Dendritic cell treated with granulocyte-macrophage colony-stimulating factor and Interleukin-4, amounts not matched to agents 40 ng/mL and 50 ng/mL, for 4 days (primary cell): Measurements from ENCODE around the gene PGD.
A peak's percentile ranks its signal among the peaks of the same experiment; 100 is the strongest.

Experiments used
- H3K27ac Mint-ChIP-seq: one replicate; pipeline ENCODE4 v1.8.0; 2022; ENCODE audit warnings: mild to moderate bottlenecking, mixed read lengths
- H3K27me3 Mint-ChIP-seq: one replicate; pipeline ENCODE4 v1.8.0; 2022; ENCODE audit warnings: mild to moderate bottlenecking, mixed read lengths
- H3K36me3 Mint-ChIP-seq: one replicate; pipeline ENCODE4 v1.8.0; 2022; ENCODE audit warnings: low read depth, mixed read lengths
- H3K4me1 Mint-ChIP-seq: one replicate; pipeline ENCODE4 v1.8.0; 2022; ENCODE audit warnings: low read depth, mixed read lengths
- H3K4me3 Mint-ChIP-seq: one replicate; pipeline ENCODE4 v1.8.0; 2022; ENCODE audit warnings: mild to moderate bottlenecking, moderate library complexity, mixed read lengths
- H3K9me3 Mint-ChIP-seq: one replicate; pipeline ENCODE4 v1.8.0; 2022; ENCODE audit warnings: mixed read lengths
- intact Hi-C: fragments of 100-400 bp; cut with micrococcal nuclease; formaldehyde crosslinking; loops from one replicate; pipeline ENCODE4 v1.15.0; 2022

The PGD gene

DNA sequence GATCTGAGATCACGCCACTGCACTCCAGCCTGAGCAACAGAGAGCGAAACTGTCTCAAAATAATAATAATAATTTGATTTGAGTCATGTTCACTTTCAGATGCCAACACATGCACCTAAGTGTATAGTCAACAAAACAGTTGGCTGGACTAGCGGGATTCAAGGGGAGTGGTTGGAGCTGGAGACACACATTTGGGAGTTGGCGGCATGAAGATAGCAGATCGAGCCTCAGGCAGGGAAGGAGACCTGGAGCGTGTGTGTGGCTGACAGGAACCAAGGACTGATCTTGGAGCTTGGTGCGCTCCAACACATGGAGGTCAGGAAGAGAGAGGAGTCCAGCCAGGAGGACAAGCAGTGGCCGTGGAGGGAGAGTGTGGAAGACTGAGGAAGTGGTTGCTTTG lies 14.6 kb upstream of the PGD start:
- intact Hi-C loops, result loop anchor here (2.0 kb wide), 1 partner anchor 17 kb away; no protein-coding TSS in a partner anchor
- peak overlapping the region; percentile 38 for H3K27ac Mint-ChIP-seq
- peaks cover 51% of the 10 kb centered on the region for H3K36me3 Mint-ChIP-seq
- no peak overlapping the region for H3K4me3 Mint-ChIP-seq
- no peaks in the 10 kb centered on the region for H3K27me3 Mint-ChIP-seq
- no peaks in the 10 kb centered on the region for H3K9me3 Mint-ChIP-seq
- H3K4me1 Mint-ChIP-seq, result peaks cover 45% of the 10 kb centered on the region

DNA sequence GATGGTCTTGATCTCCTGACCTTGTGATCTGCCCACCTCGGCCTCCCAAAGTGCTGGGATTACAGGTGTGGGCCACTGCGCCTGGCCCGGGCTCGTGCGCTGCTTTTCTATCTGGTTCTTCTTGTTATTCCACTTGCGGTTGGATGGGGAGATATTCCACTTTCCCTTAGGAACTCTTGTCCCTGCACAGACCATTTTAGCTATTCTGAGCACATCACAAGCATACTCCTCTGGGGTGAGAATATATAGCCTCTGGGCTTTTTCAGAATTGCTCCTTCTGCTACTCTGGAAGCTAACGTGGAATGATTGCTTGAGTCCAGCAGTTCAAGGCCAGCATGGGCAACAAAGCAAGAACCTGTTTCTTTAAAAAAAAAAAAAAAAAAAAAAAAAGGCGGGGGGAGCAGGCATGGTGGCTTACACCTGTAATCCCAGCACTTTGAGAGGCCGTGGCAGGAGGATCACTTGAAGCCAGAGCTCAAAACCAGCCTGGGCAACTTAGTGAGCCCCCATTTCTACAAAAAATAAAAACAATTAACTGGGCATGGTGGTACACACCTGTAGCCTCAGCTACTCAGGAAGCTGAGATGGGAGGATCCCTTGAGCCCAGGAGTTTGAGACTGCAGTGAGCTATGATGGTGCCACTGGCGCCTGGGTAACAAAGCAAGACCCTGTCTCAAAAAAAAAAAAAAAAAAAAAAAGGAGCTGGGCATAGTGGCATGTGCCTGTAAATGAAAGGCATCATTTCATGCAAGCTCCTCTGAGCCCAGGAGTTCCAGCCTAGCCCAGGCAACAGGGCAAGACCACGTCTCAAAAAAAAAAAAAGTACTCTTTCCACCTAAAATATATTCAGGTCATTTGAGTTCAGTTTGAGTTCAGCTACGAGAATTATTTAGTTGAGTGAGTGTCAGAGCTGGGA lies 11.8 kb upstream of the PGD start:
- peak overlapping the region; percentile 51 for H3K4me3 Mint-ChIP-seq
- no peaks in the 10 kb centered on the region for H3K9me3 Mint-ChIP-seq
- H3K27me3 Mint-ChIP-seq, result no peaks in the 10 kb centered on the region
- H3K27ac Mint-ChIP-seq, result peak overlapping the region; percentile 90
- H3K4me1 Mint-ChIP-seq, result peaks cover 41% of the 10 kb centered on the region
- intact Hi-C loops, result no loop called here
- H3K36me3 Mint-ChIP-seq, result peaks cover 42% of the 10 kb centered on the region

DNA sequence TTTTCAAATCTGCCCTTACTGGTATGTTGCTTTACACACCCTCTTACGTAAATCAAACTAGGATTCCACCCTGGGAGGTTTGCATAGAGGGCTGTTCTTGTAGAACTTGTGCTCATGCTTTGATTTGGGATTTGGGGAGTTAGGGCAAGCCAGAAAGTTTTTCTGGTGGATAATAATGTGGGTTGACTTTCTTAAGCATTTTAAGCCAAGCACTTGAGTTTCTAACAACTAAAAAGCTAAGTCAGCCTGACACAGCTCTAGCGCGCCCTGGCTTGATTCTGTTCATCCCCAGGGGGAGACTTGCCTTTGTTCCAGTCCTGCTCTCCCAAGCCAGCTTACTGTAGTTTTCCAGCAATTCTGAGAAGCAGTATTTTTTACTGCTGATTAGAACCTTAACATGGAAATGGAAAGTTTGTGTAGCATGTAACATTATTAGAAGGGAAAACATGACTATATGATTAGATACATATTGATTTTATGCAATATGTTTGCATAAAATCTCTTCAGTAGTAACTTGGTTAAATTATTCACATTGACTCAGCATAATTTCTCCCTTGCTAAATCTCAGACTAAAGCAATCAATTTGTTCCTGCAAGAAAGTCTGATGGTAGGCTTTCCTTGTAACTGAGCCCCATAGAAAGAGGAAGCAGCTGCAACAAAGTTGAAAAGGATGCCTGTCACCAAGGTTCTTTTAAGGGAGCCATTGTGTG lies 11.0 kb upstream of the PGD start:
- Mint-ChIP-seq H3K36me3 (peaks cover 35% of the 10 kb centered on the region), H3K27me3 (no peaks in the 10 kb centered on the region), H3K4me1 (peaks cover 41% of the 10 kb centered on the region), H3K9me3 (no peaks in the 10 kb centered on the region), H3K4me3 (peak overlapping the region; percentile 51), H3K27ac (peak overlapping the region; percentile 90)
- intact Hi-C loops, result loop anchor here (1.0 kb wide), 2 partner anchors 10 kb away; no protein-coding TSS in a partner anchor

DNA sequence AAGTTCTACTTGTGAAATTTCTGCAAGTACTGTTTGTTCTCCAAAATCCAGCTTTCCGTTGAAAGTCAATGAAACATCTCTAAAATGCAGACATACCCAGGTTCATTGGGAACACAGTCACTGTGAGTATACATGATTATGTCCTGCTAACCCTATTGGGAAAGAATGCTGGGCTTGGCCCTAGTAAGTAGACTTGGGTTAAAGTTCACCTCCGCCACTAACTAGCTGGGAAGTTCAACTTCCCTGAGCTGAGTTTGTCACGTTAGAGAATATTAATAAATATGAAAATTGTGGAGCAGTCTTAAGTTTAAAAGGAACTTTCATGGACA lies 10.5 kb upstream of the PGD start:
- no peaks in the 10 kb centered on the region for H3K27me3 Mint-ChIP-seq
- H3K36me3 Mint-ChIP-seq, result peaks cover 30% of the 10 kb centered on the region
- peaks cover 41% of the 10 kb centered on the region for H3K4me1 Mint-ChIP-seq
- H3K9me3 Mint-ChIP-seq, result no peaks in the 10 kb centered on the region
- intact Hi-C loops, result loop anchor here (1.0 kb wide), 2 partner anchors 10 kb away; no protein-coding TSS in a partner anchor
- H3K4me3 Mint-ChIP-seq, result peak overlapping the region; percentile 66
- H3K27ac Mint-ChIP-seq, result peak overlapping the region; percentile 90

DNA sequence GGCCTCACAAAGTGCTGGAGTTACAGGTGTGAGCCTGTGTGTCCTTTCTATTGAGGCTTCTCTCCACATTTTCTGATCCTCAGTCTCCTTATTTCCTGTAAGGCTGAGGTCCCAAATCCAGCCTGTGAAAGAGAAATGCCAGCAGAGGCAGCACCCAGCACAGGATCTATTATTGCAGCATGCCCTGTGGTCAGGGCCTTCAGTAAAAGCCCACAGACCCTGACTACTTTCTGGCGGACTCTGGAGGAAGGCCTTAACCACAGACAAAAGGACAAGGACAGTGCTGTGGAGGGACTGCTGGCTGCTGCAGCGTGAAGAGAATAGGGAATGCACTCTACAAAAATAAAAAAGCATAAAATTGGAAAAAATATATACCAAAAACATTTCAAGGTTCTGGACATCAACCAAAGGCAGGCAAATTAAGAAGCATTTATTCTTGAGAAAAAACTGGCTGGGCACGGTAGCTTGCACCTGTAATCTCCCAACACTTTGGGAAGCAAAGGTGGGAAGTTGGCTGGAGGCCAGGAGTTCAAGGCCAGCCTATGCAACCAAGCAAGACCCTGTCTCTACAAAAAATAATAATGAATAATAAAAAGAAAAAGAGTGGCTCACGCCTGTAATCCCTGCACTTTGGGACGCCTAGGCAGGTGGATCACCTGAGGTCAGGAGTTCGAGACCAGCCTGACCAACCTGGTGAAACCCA lies 9.4 kb upstream of the PGD start:
- peaks cover 37% of the 10 kb centered on the region for H3K4me1 Mint-ChIP-seq
- peaks cover 20% of the 10 kb centered on the region for H3K36me3 Mint-ChIP-seq
- peak overlapping the region; percentile 90 for H3K27ac Mint-ChIP-seq
- H3K27me3 Mint-ChIP-seq, result no peaks in the 10 kb centered on the region
- H3K9me3 Mint-ChIP-seq, result peaks cover 7% of the 10 kb centered on the region
- intact Hi-C loops, result no loop called here
- no peak overlapping the region for H3K4me3 Mint-ChIP-seq

DNA sequence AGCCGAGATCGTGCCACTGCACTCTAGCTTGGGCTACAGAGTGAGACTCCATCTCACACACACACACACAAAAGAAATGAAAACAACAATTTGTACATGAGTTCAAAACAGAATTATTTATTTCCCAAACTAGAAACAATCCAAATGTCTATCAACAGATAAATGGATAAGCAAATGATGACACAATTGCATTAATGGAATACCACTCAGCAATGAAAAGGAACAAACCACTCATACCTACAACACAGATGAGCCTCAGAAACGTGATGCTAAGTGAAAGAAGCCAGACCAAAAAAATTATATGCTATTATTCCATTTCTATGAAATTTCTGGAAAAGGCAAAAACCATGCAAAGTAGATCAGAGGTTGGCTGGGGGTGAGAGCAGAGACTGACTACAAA lies 2.0 kb upstream of the PGD start:
- Mint-ChIP-seq H3K27ac (no peak overlapping the region), H3K27me3 (no peaks in the 10 kb centered on the region), H3K4me1 (peaks cover 26% of the 10 kb centered on the region), H3K9me3 (peaks cover 8% of the 10 kb centered on the region), H3K4me3 (no peak overlapping the region), H3K36me3 (peaks cover 38% of the 10 kb centered on the region)
- intact Hi-C loops, result no loop called here

DNA sequence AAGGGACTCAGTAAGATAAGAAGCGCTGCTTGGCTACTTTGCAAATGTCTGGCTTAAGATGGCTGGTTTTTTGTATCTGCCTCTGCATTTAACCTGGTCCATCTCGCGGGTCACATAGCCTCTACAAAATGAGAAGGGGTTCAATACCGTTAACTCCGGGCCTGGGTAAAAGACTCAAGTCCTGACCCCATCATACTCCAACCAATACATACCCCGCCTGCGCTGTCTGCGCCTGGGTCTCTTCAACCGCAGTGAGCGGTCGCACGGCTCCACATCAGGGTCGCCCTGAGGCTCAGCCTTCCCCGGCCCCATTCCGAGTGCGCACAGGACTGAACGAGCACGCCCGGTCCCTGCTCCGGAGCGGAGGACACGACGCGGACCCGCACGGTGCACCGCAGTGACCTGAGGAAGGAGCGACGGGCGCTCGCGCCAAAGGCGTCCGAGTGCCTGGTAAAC lies 558 bp upstream of the PGD start:
- intact Hi-C loops, result loop anchor here (1.0 kb wide), 1 partner anchor 10 kb away; no protein-coding TSS in a partner anchor
- Mint-ChIP-seq H3K4me3 (peak overlapping the region; percentile 84), H3K4me1 (peaks cover 35% of the 10 kb centered on the region), H3K27ac (peak overlapping the region; percentile 89), H3K27me3 (no peaks in the 10 kb centered on the region), H3K9me3 (peaks cover 8% of the 10 kb centered on the region), H3K36me3 (peaks cover 49% of the 10 kb centered on the region)

DNA sequence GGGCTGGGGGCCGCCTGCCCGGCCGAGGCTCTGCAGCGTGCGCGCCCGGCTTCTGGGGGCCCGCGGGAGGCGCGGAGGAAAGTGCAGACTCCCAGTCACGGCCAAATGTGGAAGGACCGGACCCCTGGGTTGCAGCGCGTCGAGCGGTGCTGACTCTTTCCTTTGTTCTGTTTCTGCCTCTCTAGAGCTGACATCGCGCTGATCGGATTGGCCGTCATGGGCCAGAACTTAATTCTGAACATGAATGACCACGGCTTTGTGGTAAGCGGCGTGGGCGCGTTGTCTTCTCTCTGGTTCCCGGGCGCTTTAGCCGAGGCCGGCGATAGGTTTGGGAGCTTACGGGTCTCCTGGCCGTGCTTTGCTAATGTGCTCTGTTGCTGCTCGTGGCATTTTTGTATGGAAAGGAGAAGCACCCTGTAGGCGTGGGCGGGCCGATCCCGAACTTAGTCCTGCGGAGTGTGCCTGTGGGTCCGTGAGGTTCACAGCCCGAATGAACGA lies 629 bp downstream of the PGD start:
- H3K27ac Mint-ChIP-seq, result peak overlapping the region; percentile 89
- H3K4me1 Mint-ChIP-seq, result peaks cover 45% of the 10 kb centered on the region
- H3K9me3 Mint-ChIP-seq, result no peaks in the 10 kb centered on the region
- H3K36me3 Mint-ChIP-seq, result peaks cover 61% of the 10 kb centered on the region
- no peaks in the 10 kb centered on the region for H3K27me3 Mint-ChIP-seq
- intact Hi-C loops, result no loop called here
- peak overlapping the region; percentile 84 for H3K4me3 Mint-ChIP-seq

DNA sequence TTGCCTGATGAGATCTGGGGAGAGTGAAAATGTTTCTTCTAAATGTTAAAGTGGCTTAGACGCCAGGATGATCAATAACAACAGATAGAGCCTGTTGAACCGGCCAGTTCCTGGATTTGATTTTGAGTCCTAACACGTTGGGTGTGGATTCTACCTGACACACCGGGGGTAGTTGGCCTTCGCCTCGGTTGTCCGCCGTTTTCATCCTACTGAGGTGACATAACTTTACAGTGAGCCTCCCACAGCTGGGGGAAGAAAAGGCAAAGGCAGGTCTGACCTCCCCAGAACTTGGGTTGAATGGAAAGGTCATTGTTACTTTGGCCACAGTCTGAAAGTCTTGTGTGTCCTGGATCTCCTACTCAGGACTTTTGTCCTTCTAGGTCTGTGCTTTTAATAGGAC lies 1.1 kb downstream of the PGD start:
- Mint-ChIP-seq H3K27ac (peak overlapping the region; percentile 89), H3K4me1 (peaks cover 45% of the 10 kb centered on the region), H3K27me3 (no peaks in the 10 kb centered on the region), H3K4me3 (peak overlapping the region; percentile 84), H3K36me3 (peaks cover 66% of the 10 kb centered on the region), H3K9me3 (no peaks in the 10 kb centered on the region)
- intact Hi-C loops, result loop anchor here (2.0 kb wide), 2 partner anchors 15 kb away; no protein-coding TSS in a partner anchor

DNA sequence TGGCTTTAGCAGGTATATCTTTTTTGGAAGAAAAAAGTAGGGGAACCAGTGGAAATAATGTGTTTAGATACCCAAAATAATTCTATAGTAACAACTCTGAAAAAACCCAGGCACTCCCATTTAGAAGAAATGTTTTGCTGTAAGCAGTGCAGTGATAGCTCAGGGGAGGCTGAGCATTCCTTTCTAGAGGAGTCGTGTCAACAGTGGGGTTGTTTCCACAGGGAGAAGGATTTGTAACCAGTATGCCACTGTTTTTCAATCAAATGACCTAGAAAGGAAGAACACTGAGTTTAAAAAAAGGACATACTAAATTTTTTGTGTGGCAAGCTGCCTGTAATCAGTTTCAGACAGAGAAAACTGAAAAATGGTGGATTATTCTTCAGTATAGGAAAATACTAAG lies 2.4 kb downstream of the PGD start:
- Mint-ChIP-seq H3K4me3 (peak overlapping the region; percentile 84), H3K27me3 (no peaks in the 10 kb centered on the region), H3K4me1 (peaks cover 45% of the 10 kb centered on the region), H3K9me3 (no peaks in the 10 kb centered on the region), H3K36me3 (peaks cover 79% of the 10 kb centered on the region), H3K27ac (peak overlapping the region; percentile 89)
- intact Hi-C loops, result loop anchor here (2.0 kb wide), 2 partner anchors 14 to 16 kb away; no protein-coding TSS in a partner anchor

DNA sequence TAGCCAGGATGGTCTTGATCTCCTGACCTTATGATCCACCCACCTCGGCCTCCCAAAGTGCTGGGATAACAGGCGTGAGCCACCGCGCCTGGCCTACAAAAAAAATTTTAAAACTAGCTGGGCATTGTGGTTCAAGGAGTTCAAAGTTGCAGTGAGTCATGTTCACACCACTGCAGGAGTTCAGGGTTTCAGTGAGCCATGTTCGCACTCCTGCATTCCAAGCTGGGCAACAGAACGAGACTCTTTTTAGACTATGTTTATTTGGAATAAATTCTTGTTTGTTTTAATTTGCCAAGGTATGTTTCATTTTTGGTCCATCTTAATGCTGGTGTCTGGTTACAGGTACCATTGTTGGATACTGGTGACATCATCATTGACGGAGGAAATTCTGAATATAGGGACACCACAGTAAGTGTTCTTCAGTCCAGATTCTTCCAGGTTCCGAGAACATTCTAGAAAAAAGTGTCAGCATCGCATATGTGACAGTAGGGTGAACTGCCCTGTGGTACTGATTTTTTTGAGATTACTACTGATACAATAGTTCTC lies 3.9 kb downstream of the PGD start:
- peaks cover 94% of the 10 kb centered on the region for H3K36me3 Mint-ChIP-seq

DNA sequence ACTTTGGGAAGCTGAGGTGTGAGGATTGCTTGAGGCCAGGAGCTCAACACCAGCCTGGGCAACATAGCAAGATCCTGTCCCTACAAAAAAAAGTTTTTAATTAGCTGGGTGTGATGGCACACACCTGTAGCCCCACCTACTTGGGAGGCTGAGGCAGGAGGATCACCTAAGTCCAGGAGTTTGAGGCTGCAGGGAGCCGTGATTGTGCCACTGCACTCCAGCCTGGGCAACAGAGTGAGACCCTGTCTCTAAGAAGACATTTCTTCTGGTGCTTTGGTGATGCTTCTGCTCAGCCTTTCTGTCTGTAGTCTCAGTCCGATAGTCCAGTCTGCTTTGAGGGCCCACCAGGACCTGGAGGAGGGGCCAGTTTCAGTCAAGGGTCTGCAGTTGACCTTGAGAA lies 8.3 kb downstream of the PGD start:
- Mint-ChIP-seq H3K9me3 (no peaks in the 10 kb centered on the region), H3K27ac (peak overlapping the region; percentile 46), H3K4me3 (no peak overlapping the region), H3K36me3 (peaks cover 100% of the 10 kb centered on the region), H3K4me1 (peaks cover 51% of the 10 kb centered on the region), H3K27me3 (no peaks in the 10 kb centered on the region)
- intact Hi-C loops, result no loop called here

More for the DNA sequence above, 3.9 kb downstream of the PGD start:
- peak overlapping the region; percentile 72 for H3K27ac Mint-ChIP-seq
- no peak overlapping the region for H3K4me3 Mint-ChIP-seq
- H3K4me1 Mint-ChIP-seq, result peaks cover 51% of the 10 kb centered on the region
- intact Hi-C loops, result no loop called here
- H3K27me3 Mint-ChIP-seq, result no peaks in the 10 kb centered on the region
- no peaks in the 10 kb centered on the region for H3K9me3 Mint-ChIP-seq

DNA sequence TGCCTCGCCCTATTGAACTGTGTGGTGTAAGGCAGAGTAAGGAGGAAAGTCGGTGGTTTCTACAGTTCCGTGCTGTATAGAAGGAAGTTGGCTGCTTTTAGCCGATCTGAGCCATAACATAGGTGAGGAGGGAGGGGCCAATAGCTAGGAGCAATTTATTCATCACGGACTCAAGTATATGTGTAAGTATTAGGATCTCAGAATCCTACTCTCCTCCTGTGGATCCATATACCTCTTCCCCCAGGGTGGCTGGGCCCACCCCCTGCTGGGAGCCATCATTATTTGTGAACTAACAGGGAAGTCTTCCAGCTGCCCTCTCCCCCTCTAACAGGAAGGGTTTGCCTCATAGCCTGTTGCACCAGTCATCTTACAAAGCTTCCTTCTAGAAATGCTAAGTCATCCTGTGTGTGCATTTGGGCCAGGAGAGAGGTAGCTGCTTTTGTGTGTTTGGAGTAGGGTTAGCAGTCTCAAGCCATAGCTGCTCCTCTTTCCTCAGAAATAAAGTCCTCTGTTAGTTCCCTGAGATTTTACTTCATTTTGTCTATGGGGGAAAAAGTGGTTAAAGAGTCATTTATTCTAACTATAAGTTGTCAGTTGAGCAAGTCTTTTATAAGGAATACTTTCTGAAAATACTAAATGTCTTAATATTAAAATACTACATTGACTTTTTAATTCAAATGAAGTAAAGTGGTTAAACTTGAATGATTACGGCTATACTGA lies 16.5 kb downstream of the PGD start:
- Mint-ChIP-seq H3K4me1 (peaks cover 52% of the 10 kb centered on the region), H3K9me3 (no peaks in the 10 kb centered on the region), H3K36me3 (peaks cover 100% of the 10 kb centered on the region), H3K4me3 (peak overlapping the region; percentile 50), H3K27ac (peak overlapping the region; percentile 90), H3K27me3 (no peaks in the 10 kb centered on the region)
- intact Hi-C loops, result loop anchor here (2.0 kb wide), 1 partner anchor 15 kb away; no protein-coding TSS in a partner anchor
